AG20443 (cell line): ENCODE measurements around the gene TUT4.

Experiments
- DNase-seq: peaks from one replicate; pipeline ENCODE4 v3.0.0; 2012; ENCODE audit warnings: low spot score, mixed read lengths

Gene TUT4

DNA sequence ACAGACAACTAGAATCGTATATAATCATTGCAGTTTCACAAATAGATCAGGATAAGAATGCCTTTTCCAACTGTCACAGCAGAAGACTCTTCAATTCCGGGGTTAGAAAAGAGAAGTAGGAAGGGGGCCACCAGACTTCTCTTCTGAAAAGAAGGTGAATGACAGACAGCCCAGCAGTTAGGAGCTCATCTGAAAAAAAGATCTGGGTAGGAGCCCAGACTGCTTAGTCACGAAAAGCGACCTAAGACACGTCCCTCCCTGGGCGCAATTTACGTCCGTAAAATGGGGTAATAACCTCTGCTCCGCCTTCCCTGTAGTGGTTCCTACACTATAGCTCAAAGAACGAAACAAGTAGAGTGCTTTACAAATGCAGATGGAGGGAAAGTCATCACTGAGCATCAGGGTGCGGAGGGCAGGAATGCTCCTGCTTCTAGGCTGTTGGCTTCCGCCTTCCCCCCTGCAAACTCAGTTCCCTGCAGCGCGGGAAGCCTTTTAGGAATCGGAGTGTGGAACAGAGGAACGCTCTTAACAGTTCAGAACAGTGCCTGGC is 149.3 kb downstream of the TUT4 start:
- peak; percentile 75 for DNase-seq

DNA sequence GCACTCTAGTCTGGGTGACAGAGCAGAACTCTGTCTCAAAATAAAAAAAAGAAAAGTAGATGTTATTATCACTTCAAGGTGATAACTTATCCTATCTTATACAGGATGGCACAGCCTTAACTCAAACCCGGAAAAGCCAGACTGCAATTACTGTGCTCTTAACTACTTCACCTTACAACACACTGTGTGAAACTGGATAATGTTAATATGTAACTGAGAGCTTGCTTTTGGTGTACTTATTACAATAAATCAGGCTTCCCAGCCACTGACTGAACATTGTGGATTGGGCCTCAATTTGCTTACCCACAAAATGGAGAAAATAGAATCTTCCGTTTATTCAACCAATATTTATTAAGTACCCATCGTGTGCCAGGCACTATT is 150.0 kb downstream of the TUT4 start:
- DNase-seq, result no peak

DNA sequence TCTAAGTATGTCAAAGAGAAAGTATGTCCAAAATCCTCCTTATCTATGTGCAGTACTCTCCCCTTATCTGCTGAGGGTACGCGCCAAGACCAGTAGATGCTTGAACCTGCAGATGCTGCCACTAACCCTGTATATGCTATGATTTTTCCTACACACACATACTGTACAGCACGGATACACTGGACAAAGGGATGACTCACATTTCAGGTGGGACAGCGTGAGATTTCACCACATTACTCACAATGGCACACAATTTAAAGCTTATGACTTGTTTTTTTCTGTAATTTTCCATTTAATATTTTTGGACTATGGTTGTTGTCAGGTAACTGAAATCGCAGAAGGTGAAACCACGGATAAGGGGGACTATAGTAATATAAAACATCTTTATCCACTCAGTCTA is 152.8 kb downstream of the TUT4 start:
- DNase-seq, result no peak

DNA sequence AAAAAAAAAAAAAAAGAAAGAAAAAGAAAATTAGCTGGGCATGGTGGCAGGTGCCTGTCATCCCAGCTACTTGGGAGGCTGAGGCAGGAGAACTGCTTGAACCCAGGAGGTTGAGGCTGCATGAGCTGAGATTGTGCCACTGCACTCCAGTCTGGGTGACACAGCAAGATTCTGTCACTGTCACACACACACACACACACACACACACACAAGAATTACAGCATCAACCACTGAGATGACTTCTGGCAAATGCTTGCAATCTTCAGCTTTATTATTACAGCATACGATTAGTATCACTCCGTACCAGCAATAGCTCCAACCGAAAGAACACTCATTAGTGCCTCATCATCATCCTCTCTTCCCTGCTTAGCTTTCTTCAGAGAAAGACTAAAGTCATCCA is 153.3 kb downstream of the TUT4 start:
- no peak for DNase-seq

DNA sequence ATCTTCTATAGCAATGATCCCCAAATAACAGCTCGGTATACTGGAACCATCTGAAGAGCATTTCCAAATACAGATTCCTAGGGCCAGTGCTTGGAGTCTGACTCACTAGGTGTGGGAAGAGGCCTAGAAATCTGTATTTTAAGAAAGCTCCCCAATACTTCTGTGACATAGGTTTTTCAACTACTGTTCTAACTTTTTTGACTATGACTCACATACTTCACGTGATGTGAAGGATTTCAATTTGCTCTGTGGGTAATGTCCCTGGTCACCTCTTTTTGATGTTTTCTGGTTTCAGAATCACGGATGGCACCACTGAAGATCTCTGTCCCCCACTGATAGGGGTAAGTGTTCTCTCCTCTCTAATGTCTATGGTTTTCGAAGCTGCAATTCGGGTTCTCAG is 159.7 kb downstream of the TUT4 start:
- DNase-seq, result no peak

DNA sequence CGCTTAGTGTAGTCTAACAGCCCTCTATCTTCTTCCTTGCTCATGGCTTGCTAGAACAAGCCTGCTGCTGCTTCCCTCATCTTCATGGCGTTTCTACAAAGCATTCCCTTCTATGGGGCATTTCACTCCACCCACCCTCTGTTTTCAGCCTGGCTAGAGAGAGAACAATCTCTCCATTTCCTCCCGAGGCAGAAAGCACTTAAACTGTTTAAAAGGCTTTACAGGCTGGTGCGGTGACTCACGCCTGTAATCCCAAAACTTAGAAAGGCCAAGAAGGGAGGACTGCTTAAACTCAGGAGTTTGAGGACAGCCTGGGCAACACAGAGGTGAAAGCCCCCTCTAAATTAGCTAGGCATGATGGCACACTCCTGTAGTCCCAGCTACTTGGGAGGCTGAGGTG is 166.4 kb downstream of the TUT4 start:
- no peak for DNase-seq

DNA sequence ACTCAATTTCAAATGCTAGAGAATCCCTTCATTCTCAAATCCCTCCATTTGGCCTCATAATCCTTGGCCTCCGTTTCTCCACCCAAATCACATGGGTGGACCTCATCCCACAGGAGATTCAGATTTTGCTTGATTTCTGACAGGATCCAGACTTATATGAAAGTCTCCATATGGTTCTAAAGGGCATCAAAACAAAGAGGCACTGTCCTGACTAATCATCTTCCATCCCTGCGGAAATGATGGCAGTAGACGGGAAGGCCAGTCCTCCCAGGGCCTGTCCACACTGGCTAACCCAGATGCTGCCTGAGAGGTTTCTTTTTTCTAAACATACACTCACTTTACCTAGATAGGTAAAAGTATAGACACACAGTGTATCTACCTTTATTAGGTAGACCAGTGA is 167.5 kb downstream of the TUT4 start:
- DNase-seq, result no peak
